Fibroblast of lung (primary cell): ENCODE measurements around the gene ITM2B. TPM values are rescaled to one million over a fixed set of nuclear protein-coding genes. Genes with fewer than 3 reads are reported as not detected.

Source experiments
- DNase-seq, 2 donors: peaks; one replicate each; pipeline versions ENCODE4 v3.0.0 to v3.0.0-alpha.2; 2010; ENCODE audit warnings: low read depth in 2 of 2
- H2AFZ ChIP-seq: 2 replicates; pipeline ENCODE4 v1.5.1; 2012; ENCODE audit warnings: low read length, control low read depth, inconsistent platforms
- H3K27ac ChIP-seq: 2 replicates; pipeline ENCODE4 v1.5.1; 2011; ENCODE audit warnings: low read length, control low read depth; ENCODE audit not compliant: insufficient read depth
- H3K27me3 ChIP-seq: 2 replicates; pipeline ENCODE4 v1.5.1; 2011; ENCODE audit warnings: mild to moderate bottlenecking, low read length; ENCODE audit not compliant: control insufficient read depth, insufficient read depth
- H3K36me3 ChIP-seq: 2 replicates; pipeline ENCODE4 v1.5.1; 2011; ENCODE audit warnings: low read length; ENCODE audit not compliant: control insufficient read depth, insufficient read depth
- H3K4me1 ChIP-seq: 2 replicates; pipeline ENCODE4 v1.5.1; 2011; ENCODE audit warnings: low read length; ENCODE audit not compliant: control insufficient read depth, insufficient read depth; ENCODE audit errors: extremely low read depth
- H3K4me2 ChIP-seq: 2 replicates; pipeline ENCODE4 v1.5.1; 2011; ENCODE audit warnings: low read length, control low read depth; ENCODE audit not compliant: insufficient read depth; ENCODE audit errors: extremely low read depth
- H3K4me3 ChIP-seq, 4 experiments: fragments of 200-600 bp in 1 of 4; sonication (generic) in 1 of 4; replicated peaks in 1 of 4; 2 replicates each; pipeline ENCODE4 v1.5.1; 2011 to 2016; ENCODE audit warnings: low read length in 4 of 4, low read depth in 3 of 4, mild to moderate bottlenecking in 3 of 4, control low read depth in 2 of 4, inconsistent platforms in 1 of 4, mixed read lengths in 1 of 4; ENCODE audit not compliant: insufficient read depth in 1 of 4; ENCODE audit errors: control extremely low read depth in 1 of 4
- H3K79me2 ChIP-seq: 2 replicates; pipeline ENCODE4 v1.5.1; 2012; ENCODE audit warnings: mild to moderate bottlenecking, low read length, inconsistent platforms; ENCODE audit not compliant: control insufficient read depth, insufficient read depth
- H3K9ac ChIP-seq: 2 replicates; pipeline ENCODE4 v1.5.1; 2011; ENCODE audit warnings: mild to moderate bottlenecking, low read length, control low read depth; ENCODE audit not compliant: insufficient read depth
- H3K9me3 ChIP-seq: 2 replicates; pipeline ENCODE4 v1.5.1; 2012; ENCODE audit warnings: low read depth, low read length; ENCODE audit not compliant: control insufficient read depth, insufficient read depth
- H4K20me1 ChIP-seq: 2 replicates; pipeline ENCODE4 v1.5.1; 2011; ENCODE audit warnings: low read length; ENCODE audit not compliant: control insufficient read depth, insufficient read depth; ENCODE audit errors: extremely low read depth
- EZH2 ChIP-seq: IDR thresholded peaks from 2 replicates; pipeline ENCODE4 v1.5.1; 2012; ENCODE audit warnings: low read length, control low read depth, mild to moderate bottlenecking; ENCODE audit errors: missing control alignments
- polyA plus RNA-seq, 2 donors: library from polyadenylated mRNA; depleted of rRNA in 1 of 2; stranded (reverse) in 1 of 2; unstranded in 1 of 2; fragments of >200 nt; gene quantifications; 2 replicates each; pipeline ENCODE4 v1.2.1, GENCODE V29; 2011 to 2012; ENCODE audit warnings: missing spikeins in 1 of 2
- total RNA-seq: library from RNA; depleted of rRNA; stranded (reverse); fragments of >200 nt; gene quantifications from 2 replicates; pipeline ENCODE4 v1.2.1, GENCODE V29; 2014
- TF ChIP-seq, protein P1 (sequence below), 2 donors: IDR thresholded peaks in 1 of 2; conservative IDR thresholded peaks in 1 of 2; 1 replicate in 1 of 2; 2 replicates in 1 of 2; pipeline ENCODE4 v1.5.1; 2011 to 2012; ENCODE audit warnings: low read length in 2 of 2, control low read depth in 1 of 2, inconsistent platforms in 1 of 2, low read depth in 1 of 2, mild to moderate bottlenecking in 1 of 2

Gene ITM2B
- total and polyA plus RNA-seq, 2 donors (not counting 1 experiment from before 2014, with no cell fraction given) = 117 to 645 TPM

GRCh38 chr13:48278806-48279205, 45.8 kb downstream of the ITM2B start:
- no peaks in the 10 kb centered on the region for H4K20me1 ChIP-seq
- no peaks in the 10 kb centered on the region for H3K79me2 ChIP-seq
- no peak overlapping the region for H3K27ac ChIP-seq
- H3K27me3 ChIP-seq = no peaks in the 10 kb centered on the region
- DNase-seq = no peak
- H3K36me3 ChIP-seq = no peaks in the 10 kb centered on the region
- H3K4me1 ChIP-seq = no peaks in the 10 kb centered on the region
- no peak overlapping the region for H3K4me3 ChIP-seq
- no peak overlapping the region for H2AFZ ChIP-seq
- no peak overlapping the region for H3K9ac ChIP-seq
- H3K4me2 ChIP-seq = no peak overlapping the region
- no peaks in the 10 kb centered on the region for H3K9me3 ChIP-seq
- no peak for TF ChIP-seq EZH2
- TF ChIP-seq, protein P1, sequence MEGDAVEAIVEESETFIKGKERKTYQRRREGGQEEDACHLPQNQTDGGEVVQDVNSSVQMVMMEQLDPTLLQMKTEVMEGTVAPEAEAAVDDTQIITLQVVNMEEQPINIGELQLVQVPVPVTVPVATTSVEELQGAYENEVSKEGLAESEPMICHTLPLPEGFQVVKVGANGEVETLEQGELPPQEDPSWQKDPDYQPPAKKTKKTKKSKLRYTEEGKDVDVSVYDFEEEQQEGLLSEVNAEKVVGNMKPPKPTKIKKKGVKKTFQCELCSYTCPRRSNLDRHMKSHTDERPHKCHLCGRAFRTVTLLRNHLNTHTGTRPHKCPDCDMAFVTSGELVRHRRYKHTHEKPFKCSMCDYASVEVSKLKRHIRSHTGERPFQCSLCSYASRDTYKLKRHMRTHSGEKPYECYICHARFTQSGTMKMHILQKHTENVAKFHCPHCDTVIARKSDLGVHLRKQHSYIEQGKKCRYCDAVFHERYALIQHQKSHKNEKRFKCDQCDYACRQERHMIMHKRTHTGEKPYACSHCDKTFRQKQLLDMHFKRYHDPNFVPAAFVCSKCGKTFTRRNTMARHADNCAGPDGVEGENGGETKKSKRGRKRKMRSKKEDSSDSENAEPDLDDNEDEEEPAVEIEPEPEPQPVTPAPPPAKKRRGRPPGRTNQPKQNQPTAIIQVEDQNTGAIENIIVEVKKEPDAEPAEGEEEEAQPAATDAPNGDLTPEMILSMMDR (conservative IDR thresholded peaks at IDR 0.05 in 1 of 2, IDR thresholded peaks at IDR 0.05 in 1 of 2; ENCODE audit: low read depth in 1 of 2, low read length in 2 of 2) = no peak

DNA sequence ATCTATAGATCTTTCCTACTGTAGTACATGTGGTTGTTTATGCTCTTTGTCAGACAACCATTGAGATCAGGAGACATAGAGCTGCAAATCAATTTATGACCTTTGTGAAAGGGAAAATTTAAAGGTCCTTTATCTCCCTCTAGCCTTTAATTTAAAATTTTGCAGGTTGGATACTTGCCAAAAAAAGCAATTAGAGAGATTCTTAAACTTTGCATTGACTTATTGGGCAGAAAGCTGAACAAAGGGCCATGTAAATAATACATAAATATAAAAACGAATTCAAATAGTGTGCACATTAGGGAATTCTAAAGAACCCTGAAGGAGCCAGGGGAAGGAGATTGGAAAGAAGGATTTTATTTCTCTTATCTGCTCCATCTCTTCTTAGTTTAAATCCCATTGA, 48.5 kb downstream of the ITM2B start:
- Histone ChIP-seq H3K4me1 (no peaks in the 10 kb centered on the region), H3K27ac (no peak overlapping the region)
- TF ChIP-seq, protein P1 (conservative IDR thresholded peaks at IDR 0.05 in 1 of 2, IDR thresholded peaks at IDR 0.05 in 1 of 2; ENCODE audit: low read depth in 1 of 2, low read length in 2 of 2) = no peak
- TF ChIP-seq EZH2 = no peak

GRCh38 chr13:48291730-48292129, 58.7 kb downstream of the ITM2B start:
- Histone ChIP-seq H3K36me3 (no peaks in the 10 kb centered on the region), H3K4me3 (no peak overlapping the region), H3K79me2 (no peaks in the 10 kb centered on the region), H3K4me1 (no peaks in the 10 kb centered on the region), H4K20me1 (no peaks in the 10 kb centered on the region), H3K9me3 (no peaks in the 10 kb centered on the region), H2AFZ (no peak overlapping the region), H3K27me3 (peaks cover 4% of the 10 kb centered on the region), H3K4me2 (no peak overlapping the region), H3K27ac (no peak overlapping the region), H3K9ac (no peak overlapping the region)
- TF ChIP-seq EZH2 = no peak
- TF ChIP-seq, protein P1 (conservative IDR thresholded peaks at IDR 0.05 in 1 of 2, IDR thresholded peaks at IDR 0.05 in 1 of 2; ENCODE audit: low read depth in 1 of 2, low read length in 2 of 2) = no peak
- DNase-seq = no peak

More for the DNA sequence above, 48.5 kb downstream of the ITM2B start:
- H3K4me3 ChIP-seq = no peak overlapping the region
- no peak overlapping the region for H3K9ac ChIP-seq
- no peaks in the 10 kb centered on the region for H3K27me3 ChIP-seq
- H2AFZ ChIP-seq = no peak overlapping the region
- no peaks in the 10 kb centered on the region for H3K36me3 ChIP-seq
- no peak overlapping the region for H3K4me2 ChIP-seq
- H3K79me2 ChIP-seq = no peaks in the 10 kb centered on the region
- H3K9me3 ChIP-seq = no peaks in the 10 kb centered on the region
- no peak for DNase-seq
- no peaks in the 10 kb centered on the region for H4K20me1 ChIP-seq
